ENCODE measurements around the gene RYR1.

GRCh38 chr19:38412491-38412890, 21.0 kb upstream of the RYR1 start:
- TF ChIP-seq EZH2phosphoT487 (IDR thresholded peaks at IDR 0.05; ENCODE audit: insufficient read depth, low read depth), result no peak
- TF ChIP-seq EZH2 (IDR thresholded peaks at IDR 0.05; ENCODE audit: insufficient read depth, poor library complexity, severe bottlenecking), result no peak

All from GM23248 (cell line).